Prostate gland (tissue), 2 donors: ENCODE measurements around the gene CDC123. TPM values are rescaled to one million over a fixed set of nuclear protein-coding genes. Genes with fewer than 3 reads are reported as not detected.

Experiments
- DNase-seq: peaks from one replicate; pipeline ENCODE4 v3.0.0-alpha.2; 2019; ENCODE audit warnings: low spot score
- H3K27ac ChIP-seq, 2 donors: fragments of 200-600 bp; sonication (generic); 2 replicates each; pipeline ENCODE4 v1.5.1; 2017 to 2019
- H3K27me3 ChIP-seq: fragments of 200-600 bp; sonication (generic); replicated peaks from 2 replicates; pipeline ENCODE4 v1.5.1; 2019; ENCODE audit not compliant: insufficient read depth
- H3K36me3 ChIP-seq, 2 donors: fragments of 200-600 bp; sonication (generic); 1 replicate in 1 of 2; 2 replicates in 1 of 2; pipeline versions ENCODE4 v1.5.1 to v1.8.1; 2017 to 2019
- H3K4me1 ChIP-seq: fragments of 200-600 bp; sonication (generic); replicated peaks from 2 replicates; pipeline ENCODE4 v1.5.1; 2019
- H3K4me3 ChIP-seq, 2 donors: fragments of 200-600 bp; sonication (generic); 2 replicates each; pipeline ENCODE4 v1.5.1; 2017 to 2019
- H3K9me3 ChIP-seq: fragments of 200-600 bp; sonication (generic); 2 replicates; pipeline ENCODE4 v1.5.1; 2017
- POLR2A ChIP-seq: fragments of 450-650 bp; IDR thresholded peaks from one replicate; pipeline ENCODE4 v1.6.1; 2016; ENCODE audit warnings: antibody characterized with exemption, mild to moderate bottlenecking
- POLR2AphosphoS5 ChIP-seq: sonication (generic); formaldehyde crosslinking; IDR thresholded peaks from one replicate; pipeline ENCODE4 v1.6.1; 2017; ENCODE audit warnings: antibody characterized with exemption
- WGBS: methylation state at CpG from one replicate; pipeline ENCODE4 v1.1.5; 2018; 5-methylcytosine and 5-hydroxymethylcytosine counted together
- intact Hi-C: fragments of 100-400 bp; cut with DNase I; formaldehyde crosslinking; loops from one replicate; pipeline ENCODE4 v1.14.2; 2022
- total RNA-seq, 2 donors: library from RNA; depleted of rRNA; stranded (reverse); fragments of >200 nt; gene quantifications; one replicate each; pipeline ENCODE4 v1.1.0, GENCODE V29; 2016
- TF ChIP-seq, protein P1 (sequence below), 4 experiments: fragments of 200-600 bp in 2 of 4; fragments of 450-650 bp in 2 of 4; sonication (generic) in 2 of 4; IDR thresholded peaks; 1 replicate in 3 of 4; 2 replicates in 1 of 4; pipeline ENCODE4 v1.5.1; 2016 to 2019; ENCODE audit warnings: antibody characterized with exemption in 4 of 4, mild to moderate bottlenecking in 2 of 4, moderate library complexity in 2 of 4

CDC123 gene, protein sequence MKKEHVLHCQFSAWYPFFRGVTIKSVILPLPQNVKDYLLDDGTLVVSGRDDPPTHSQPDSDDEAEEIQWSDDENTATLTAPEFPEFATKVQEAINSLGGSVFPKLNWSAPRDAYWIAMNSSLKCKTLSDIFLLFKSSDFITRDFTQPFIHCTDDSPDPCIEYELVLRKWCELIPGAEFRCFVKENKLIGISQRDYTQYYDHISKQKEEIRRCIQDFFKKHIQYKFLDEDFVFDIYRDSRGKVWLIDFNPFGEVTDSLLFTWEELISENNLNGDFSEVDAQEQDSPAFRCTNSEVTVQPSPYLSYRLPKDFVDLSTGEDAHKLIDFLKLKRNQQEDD
- total RNA-seq = 10 to 100 TPM; 52.4 to 63.3 TPM

DNA sequence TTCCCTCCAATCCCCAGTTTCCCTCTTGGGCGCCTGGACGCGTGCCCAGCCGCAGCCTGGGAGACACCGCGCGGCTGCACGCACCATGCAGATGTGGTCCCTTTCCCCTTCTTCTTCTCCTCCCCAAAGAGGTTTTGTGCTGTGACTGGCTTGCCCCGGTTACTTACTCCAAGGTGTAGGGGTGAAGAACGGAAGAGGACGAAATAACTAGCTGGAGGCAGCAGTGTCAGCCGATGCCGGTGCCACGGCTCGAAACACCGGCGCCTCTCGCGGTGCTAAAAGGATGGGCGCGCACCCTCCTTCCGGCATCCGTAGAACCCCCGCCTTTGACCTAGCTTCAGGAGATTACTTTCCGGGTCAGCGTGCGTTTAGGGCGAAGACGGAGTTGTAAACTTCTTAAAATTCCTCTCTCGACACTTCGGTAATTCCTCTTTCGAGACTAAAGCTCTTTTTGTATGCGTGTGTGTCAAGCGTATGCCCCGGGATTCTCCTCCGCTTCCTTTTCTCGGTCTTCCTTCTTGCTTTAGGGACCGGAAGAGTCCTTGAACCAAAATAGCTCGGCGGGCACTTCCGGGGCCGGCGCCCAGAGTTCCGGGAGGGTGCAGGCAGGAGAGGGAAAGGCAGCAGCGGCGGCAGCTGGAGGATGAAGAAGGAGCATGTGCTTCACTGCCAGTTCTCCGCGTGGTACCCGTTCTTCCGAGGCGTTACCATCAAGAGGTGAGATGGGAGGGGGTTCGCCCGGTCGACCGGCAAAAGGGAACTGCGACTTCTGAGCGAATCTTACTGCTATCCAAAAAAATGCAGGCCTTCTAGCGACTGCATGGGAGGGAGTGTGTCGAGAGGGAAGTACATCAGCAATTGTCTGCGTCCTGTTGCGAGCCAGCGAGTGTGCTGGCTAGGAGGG, at the start of gene CDC123, which contains the start of gene NUDT5:
Gene CDC123, plus strand, starts transcription at position 586 of the 904 bp plus-strand sequence. Its CDS starts 58 bp downstream, at position 644.
Gene NUDT5, minus strand, starts transcription at position 289 of the 904 bp plus-strand sequence. CDS start 9,600 bp downstream, outside the sequence.
- intact Hi-C loops = no loop called here
- peaks cover 3% of the 10 kb centered on the region for H3K4me1 ChIP-seq

DNA sequence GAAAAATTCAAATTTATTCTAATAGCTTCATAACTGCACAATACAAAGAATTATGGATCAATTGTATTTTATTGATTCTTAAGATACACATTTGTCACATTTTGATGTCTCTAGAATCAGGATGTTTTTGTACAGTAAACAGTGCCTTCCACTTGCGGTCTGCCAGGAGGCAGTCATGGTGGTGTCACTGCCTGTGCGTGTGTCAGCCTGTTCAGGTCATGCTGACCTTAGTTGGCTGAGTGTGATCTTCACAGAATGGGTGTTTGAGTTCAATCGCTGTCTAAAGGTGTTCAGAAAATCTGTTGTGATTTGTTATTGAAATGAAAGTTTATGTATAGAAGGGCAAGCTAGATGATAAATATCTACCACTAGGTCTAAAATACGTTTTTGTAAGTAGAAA, 45.8 kb upstream of the CDC123 start:
- no peak for DNase-seq
- 79% methylated on average over 4 of the region's 4 CpGs for WGBS
- intact Hi-C loops = no loop called here
- no peak overlapping the region for H3K4me3 ChIP-seq
- no peaks in the 10 kb centered on the region for H3K27me3 ChIP-seq
- TF ChIP-seq, protein P1, sequence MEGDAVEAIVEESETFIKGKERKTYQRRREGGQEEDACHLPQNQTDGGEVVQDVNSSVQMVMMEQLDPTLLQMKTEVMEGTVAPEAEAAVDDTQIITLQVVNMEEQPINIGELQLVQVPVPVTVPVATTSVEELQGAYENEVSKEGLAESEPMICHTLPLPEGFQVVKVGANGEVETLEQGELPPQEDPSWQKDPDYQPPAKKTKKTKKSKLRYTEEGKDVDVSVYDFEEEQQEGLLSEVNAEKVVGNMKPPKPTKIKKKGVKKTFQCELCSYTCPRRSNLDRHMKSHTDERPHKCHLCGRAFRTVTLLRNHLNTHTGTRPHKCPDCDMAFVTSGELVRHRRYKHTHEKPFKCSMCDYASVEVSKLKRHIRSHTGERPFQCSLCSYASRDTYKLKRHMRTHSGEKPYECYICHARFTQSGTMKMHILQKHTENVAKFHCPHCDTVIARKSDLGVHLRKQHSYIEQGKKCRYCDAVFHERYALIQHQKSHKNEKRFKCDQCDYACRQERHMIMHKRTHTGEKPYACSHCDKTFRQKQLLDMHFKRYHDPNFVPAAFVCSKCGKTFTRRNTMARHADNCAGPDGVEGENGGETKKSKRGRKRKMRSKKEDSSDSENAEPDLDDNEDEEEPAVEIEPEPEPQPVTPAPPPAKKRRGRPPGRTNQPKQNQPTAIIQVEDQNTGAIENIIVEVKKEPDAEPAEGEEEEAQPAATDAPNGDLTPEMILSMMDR (IDR thresholded peaks at IDR 0.05) = no peak
- TF ChIP-seq POLR2A = no peak
- no peak for TF ChIP-seq POLR2AphosphoS5
- H3K27ac ChIP-seq = no peak overlapping the region
- H3K9me3 ChIP-seq = no peaks in the 10 kb centered on the region
- no peaks in the 10 kb centered on the region for H3K4me1 ChIP-seq
- H3K36me3 ChIP-seq = no peaks in the 10 kb centered on the region

More for the DNA sequence above, at the start of gene CDC123, which contains the start of gene NUDT5:
- Histone ChIP-seq H3K36me3 (no peaks in the 10 kb centered on the region), H3K27ac (peak within 1 kb of the TSS; percentile 92), H3K4me3 (peak within 1 kb of the TSS; percentile 70 to 84), H3K27me3 (no peaks in the 10 kb centered on the region), H3K9me3 (no peaks in the 10 kb centered on the region)
- under 1% methylated on average over 62 of the region's 62 CpGs for WGBS
- peak; percentile 85 for DNase-seq
- peak; percentile 89 for TF ChIP-seq POLR2AphosphoS5
- TF ChIP-seq POLR2A = no peak
- TF ChIP-seq, protein P1 (IDR thresholded peaks at IDR 0.05) = peak in 2 of 4 experiments; percentile 8 to 22

DNA sequence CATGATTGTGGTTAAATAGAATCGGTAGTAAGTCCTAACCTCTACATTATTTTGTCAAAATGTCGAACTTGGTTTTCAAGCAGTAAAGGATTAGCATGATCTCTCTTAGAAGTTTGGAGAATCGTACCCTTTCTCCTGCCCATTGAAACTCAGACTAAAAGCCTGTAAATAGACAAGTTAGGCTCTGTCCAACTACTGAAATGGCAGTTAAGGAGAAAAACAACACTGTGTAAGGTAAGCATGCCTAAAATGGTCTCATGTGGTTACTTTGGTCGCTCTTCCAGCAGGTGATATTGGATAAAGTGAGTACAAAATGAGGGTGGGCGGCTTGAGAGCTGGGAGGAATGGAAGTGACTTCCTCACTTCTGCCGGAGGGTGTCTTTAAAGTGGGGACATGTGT, 41.5 kb upstream of the CDC123 start:
- Histone ChIP-seq H3K4me3 (no peak overlapping the region), H3K9me3 (no peaks in the 10 kb centered on the region), H3K36me3 (peaks cover 0 to 3% of the 10 kb centered on the region in 2 donors), H3K27ac (no peak overlapping the region), H3K27me3 (no peaks in the 10 kb centered on the region), H3K4me1 (no peaks in the 10 kb centered on the region)
- 89% methylated on average over 6 of the region's 6 CpGs for WGBS
- intact Hi-C loops = no loop called here
- DNase-seq = no peak
- no peak for TF ChIP-seq POLR2AphosphoS5
- no peak for TF ChIP-seq POLR2A
- TF ChIP-seq, protein P1 (IDR thresholded peaks at IDR 0.05) = no peak

DNA sequence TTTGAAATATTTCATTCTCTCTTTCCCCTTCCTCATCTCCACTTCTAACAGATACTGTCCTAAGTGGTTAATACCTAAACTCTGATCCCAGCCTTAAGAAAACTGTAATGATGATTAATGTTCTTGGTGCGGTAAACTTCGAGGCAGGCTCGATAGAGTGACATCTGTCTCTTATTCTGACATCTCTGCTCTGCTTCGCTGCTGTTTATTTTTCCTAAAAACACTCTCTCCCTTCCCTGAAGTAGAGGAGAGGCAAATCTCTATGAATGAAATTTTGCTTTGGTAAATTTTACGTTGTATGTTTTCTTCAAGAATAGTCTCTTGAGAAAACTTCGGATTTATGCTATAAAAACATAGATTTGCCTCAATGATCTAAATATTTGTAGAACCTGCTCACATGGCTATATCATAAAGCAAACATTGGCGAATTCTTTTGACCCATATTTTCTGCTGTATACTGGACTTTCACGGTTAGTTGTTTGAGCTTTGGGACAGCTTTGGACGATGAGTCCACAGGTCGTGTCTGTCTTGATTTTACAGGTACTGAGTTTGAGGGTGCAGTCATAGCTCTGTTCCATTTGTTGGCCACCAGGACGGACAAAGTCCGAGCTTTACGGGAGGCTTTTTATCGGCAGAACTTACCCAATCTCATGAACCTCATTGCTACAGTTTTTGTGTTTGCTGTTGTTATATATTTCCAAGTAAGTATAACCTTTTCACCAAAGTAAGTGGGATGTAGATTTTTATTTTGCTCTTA, 39.4 kb upstream of the CDC123 start:
- Histone ChIP-seq H3K27me3 (no peaks in the 10 kb centered on the region), H3K36me3 (peaks cover 0 to 3% of the 10 kb centered on the region in 2 donors), H3K4me1 (no peaks in the 10 kb centered on the region), H3K4me3 (no peak overlapping the region), H3K27ac (no peak overlapping the region), H3K9me3 (no peaks in the 10 kb centered on the region)
- no peak for DNase-seq
- 89% methylated on average over 14 of the region's 14 CpGs for WGBS
- TF ChIP-seq, protein P1 (IDR thresholded peaks at IDR 0.05) = no peak
- TF ChIP-seq POLR2A (no peak), POLR2AphosphoS5 (no peak)
- intact Hi-C loops = no loop called here
